ENCODE results near the gene ERBIN.

ERBIN gene

DNA sequence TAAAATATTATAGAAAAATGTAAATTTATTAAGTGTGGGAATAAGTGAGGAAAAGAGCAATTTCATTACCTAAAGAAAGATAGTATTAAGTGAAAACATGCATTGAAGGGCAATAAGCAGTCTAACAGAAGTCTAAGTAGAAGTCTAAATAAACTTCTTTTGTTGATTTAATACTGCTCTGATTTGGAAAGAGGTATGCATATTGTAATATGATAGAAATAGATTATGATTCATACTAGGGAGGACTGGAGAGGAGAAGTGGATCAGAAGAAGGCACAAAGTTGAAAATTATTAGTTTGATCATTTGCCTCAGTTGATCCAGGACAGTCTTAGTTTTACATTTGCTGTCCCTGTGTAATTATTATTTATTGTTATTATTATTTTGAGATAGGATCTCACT is 6.6 kb upstream of the ERBIN start:
- H3K4me1 ChIP-seq, result peaks cover 0 to 6% (median 0%) of the 10 kb centered on the region in 4 donors
- intact Hi-C loops (cut with DNase I; ENCODE audit: low total_unique reads), result loop anchor here (10.0 kb wide), 2 partner anchors 195 to 295 kb away; partner anchors contain the start of genes NLN, SGTB, SHLD3 and TRAPPC13
- H3K4me3 ChIP-seq, result no peak overlapping the region
- H3K36me3 ChIP-seq, result no peaks in the 10 kb centered on the region
- TF ChIP-seq, protein P1, sequence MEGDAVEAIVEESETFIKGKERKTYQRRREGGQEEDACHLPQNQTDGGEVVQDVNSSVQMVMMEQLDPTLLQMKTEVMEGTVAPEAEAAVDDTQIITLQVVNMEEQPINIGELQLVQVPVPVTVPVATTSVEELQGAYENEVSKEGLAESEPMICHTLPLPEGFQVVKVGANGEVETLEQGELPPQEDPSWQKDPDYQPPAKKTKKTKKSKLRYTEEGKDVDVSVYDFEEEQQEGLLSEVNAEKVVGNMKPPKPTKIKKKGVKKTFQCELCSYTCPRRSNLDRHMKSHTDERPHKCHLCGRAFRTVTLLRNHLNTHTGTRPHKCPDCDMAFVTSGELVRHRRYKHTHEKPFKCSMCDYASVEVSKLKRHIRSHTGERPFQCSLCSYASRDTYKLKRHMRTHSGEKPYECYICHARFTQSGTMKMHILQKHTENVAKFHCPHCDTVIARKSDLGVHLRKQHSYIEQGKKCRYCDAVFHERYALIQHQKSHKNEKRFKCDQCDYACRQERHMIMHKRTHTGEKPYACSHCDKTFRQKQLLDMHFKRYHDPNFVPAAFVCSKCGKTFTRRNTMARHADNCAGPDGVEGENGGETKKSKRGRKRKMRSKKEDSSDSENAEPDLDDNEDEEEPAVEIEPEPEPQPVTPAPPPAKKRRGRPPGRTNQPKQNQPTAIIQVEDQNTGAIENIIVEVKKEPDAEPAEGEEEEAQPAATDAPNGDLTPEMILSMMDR (IDR thresholded peaks at IDR 0.05), result no peak
- no peak overlapping the region for H3K27ac ChIP-seq
- no peaks in the 10 kb centered on the region for H3K9me3 ChIP-seq
- DNase-seq, result no peak
- H3K27me3 ChIP-seq, result no peaks in the 10 kb centered on the region

DNA sequence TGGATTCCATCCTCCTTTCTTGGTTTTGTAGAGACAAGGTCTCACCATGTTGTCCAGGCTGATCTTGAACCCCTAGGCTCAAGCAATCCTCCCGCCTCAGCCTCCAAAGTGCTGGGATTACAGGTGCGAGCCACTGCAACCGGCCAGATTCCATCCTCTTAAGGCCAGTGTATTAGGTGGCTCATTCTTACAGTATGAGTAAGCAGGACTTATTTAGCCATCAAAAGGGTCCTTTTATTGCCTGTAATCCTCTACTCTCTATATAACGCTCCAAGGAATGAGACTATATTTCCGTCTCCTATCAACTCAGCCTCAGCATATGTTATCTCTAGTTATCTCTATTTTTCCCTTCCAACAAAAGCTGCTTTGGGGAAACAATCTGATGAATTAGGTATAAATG is 3.0 kb upstream of the ERBIN start:
- Histone ChIP-seq H3K4me1 (peaks cover 0 to 8% (median 0%) of the 10 kb centered on the region in 4 donors), H3K27me3 (no peaks in the 10 kb centered on the region), H3K36me3 (no peaks in the 10 kb centered on the region), H3K27ac (no peak overlapping the region), H3K9me3 (no peaks in the 10 kb centered on the region), H3K4me3 (no peak overlapping the region)
- TF ChIP-seq, protein P1 (IDR thresholded peaks at IDR 0.05), result no peak
- DNase-seq, result no peak
- intact Hi-C loops (cut with DNase I; ENCODE audit: low total_unique reads), result loop anchor here (10.0 kb wide), 2 partner anchors 199 to 299 kb away; partner anchors contain the start of genes NLN, SGTB, SHLD3 and TRAPPC13

DNA sequence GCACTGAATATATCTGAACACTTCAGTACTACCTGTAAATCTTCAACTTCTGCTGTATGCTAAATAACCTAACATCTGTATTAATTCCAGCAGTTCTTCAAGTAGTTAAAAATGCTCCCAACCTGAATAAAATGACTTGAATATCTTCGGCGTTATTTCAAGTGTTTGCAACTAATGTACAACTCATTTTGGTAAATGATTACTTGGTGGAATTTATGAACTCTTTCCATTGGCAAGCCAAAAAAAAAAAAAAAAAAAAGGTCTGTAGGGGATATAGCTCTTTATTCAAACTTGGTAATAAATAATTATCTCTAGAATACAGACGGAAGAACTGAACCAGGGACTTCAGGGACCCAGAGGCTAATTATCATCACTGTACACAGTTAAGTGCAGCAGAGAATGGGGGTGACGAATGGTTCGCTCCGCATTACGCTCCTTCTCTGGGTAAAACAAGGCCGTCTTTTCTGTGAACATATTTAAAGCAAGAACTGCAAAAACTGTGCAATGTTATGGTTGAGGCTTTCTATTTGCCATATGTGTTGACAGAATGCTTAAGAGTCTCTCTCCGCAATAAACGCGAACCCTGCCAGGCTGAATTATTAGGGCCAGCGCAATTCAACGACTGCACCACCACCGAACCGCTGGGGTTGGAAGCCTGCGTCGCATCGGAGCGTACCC is 1.9 kb upstream of the ERBIN start:
- DNase-seq, result no peak
- intact Hi-C loops (cut with DNase I; ENCODE audit: low total_unique reads), result loop anchor here (10.0 kb wide), 2 partner anchors 200 to 300 kb away; partner anchors contain the start of genes NLN, SGTB, SHLD3 and TRAPPC13
- TF ChIP-seq, protein P1 (IDR thresholded peaks at IDR 0.05), result no peak

DNA sequence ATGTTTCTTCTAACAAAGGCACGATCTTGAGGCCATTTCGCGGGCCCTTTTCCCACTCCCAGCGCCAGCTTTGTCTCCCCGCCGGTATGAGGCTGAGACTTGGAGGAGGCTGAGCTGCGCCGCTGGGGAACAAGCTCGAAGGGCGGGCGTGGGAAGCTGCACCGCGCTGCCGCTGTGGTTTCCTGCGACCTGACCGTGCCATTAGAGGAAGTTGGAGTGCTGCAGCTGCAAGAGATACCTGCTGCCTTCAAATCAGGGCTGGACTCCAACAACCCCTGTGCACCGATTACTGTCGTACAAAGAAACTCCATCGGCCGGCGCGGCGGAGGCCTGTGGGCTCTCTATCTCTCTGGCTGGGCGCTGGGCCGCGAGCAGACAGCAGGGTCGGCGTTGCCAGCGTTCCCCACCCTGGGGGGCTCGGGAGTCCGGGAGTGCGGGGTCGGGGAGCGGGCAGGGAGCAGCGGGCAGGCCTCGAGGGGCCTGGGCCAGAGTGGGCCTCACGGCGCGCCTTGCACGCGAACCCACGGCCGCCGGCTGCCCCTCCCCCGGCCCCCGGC is 1.3 kb upstream of the ERBIN start:
- intact Hi-C loops (cut with DNase I; ENCODE audit: low total_unique reads), result loop anchor here (10.0 kb wide), 2 partner anchors 200 to 300 kb away; partner anchors contain the start of genes NLN, SGTB, SHLD3 and TRAPPC13
- Histone ChIP-seq H3K4me1 (peaks cover 0 to 17% (median 3%) of the 10 kb centered on the region in 4 donors), H3K27ac (peak overlapping the region; percentile 100), H3K9me3 (no peaks in the 10 kb centered on the region), H3K27me3 (no peaks in the 10 kb centered on the region), H3K4me3 (peak overlapping the region; percentile 96 to 97), H3K36me3 (no peaks in the 10 kb centered on the region)
- DNase-seq, result peak; percentile 68 to 84
- TF ChIP-seq, protein P1 (IDR thresholded peaks at IDR 0.05), result no peak

More for the DNA sequence above, 1.9 kb upstream of the ERBIN start:
- Histone ChIP-seq H3K27me3 (no peaks in the 10 kb centered on the region), H3K36me3 (no peaks in the 10 kb centered on the region), H3K4me1 (peaks cover 0 to 15% (median 3%) of the 10 kb centered on the region in 4 donors), H3K4me3 (peak overlapping the region; percentile 96 to 97), H3K27ac (peak overlapping the region; percentile 100), H3K9me3 (no peaks in the 10 kb centered on the region)

DNA sequence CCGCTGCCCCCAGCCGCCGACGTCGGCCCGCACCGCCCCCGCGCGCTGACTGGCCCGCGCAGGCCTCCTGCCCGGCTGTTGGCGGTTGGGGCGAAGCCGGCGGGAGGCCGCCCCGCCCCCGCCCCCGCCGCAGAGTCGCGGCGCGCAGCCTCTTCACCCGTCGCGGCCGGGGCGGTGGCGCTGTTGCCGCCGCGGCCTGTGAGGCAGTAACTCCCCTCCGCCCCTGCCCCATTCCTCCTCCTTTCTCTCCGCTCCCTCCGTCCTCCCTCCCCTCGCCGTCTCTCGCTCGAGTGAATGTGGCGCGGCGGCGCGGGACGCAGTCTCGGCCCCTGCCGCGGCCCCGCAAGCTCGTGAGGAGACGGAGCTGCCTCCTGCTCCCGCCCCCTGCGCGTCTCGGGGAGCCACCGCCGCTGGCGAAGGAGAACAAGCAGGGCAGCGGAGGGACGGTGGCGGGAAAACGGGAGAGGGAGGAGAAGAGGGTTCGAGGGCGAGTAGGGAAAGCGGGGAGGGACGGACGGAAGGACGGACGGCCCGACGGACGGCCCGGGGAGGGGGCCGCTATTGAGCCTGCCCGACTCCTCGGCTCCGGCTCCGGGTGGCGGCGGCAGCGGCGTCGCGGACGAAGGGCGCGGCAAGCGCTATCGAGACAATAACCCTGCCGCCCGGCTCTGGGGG is 637 bp upstream of the ERBIN start:
- DNase-seq, result peak; percentile 68 to 91
- Histone ChIP-seq H3K9me3 (no peaks in the 10 kb centered on the region), H3K4me3 (peak overlapping the region; percentile 96 to 97), H3K27ac (peak overlapping the region; percentile 100), H3K36me3 (no peaks in the 10 kb centered on the region), H3K4me1 (peaks cover 0 to 17% (median 4%) of the 10 kb centered on the region in 4 donors), H3K27me3 (no peaks in the 10 kb centered on the region)
- intact Hi-C loops (cut with DNase I; ENCODE audit: low total_unique reads), result loop anchor here (2.0 to 10.0 kb wide), 3 partner anchors 201 to 301 kb away; partner anchors contain the start of genes NLN, SGTB, SHLD3 and SREK1
- TF ChIP-seq, protein P1 (IDR thresholded peaks at IDR 0.05), result peak; percentile 33 to 35
